GM12892 (cell line): ENCODE measurements around the gene LLGL1.
A peak's percentile ranks its signal among the peaks of the same experiment; 100 is the strongest.

Experiments
- DNase-seq: peaks from one replicate; pipeline ENCODE4 v3.0.0; 2011; ENCODE audit not compliant: insufficient read length
- FAIRE-seq: peaks from 2 replicates; lab custom pipeline; 2011; peaks lifted over from hg19 to GRCh38; lab: Jason Lieb, UNC
- POLR2A ChIP-seq: IDR thresholded peaks from 2 replicates; pipeline ENCODE4 v1.6.1; 2011; ENCODE audit warnings: low read depth, low read length, control low read depth
- POLR2AphosphoS5 ChIP-seq: IDR thresholded peaks from 2 replicates; pipeline ENCODE4 v1.6.1; 2011; ENCODE audit warnings: low read depth, low read length, control low read depth
- TAF1 ChIP-seq: IDR thresholded peaks from 2 replicates; pipeline ENCODE4 v1.6.1; 2011; ENCODE audit warnings: low read depth, mild to moderate bottlenecking, control low read depth, low read length, borderline replicate concordance

The LLGL1 gene

DNA sequence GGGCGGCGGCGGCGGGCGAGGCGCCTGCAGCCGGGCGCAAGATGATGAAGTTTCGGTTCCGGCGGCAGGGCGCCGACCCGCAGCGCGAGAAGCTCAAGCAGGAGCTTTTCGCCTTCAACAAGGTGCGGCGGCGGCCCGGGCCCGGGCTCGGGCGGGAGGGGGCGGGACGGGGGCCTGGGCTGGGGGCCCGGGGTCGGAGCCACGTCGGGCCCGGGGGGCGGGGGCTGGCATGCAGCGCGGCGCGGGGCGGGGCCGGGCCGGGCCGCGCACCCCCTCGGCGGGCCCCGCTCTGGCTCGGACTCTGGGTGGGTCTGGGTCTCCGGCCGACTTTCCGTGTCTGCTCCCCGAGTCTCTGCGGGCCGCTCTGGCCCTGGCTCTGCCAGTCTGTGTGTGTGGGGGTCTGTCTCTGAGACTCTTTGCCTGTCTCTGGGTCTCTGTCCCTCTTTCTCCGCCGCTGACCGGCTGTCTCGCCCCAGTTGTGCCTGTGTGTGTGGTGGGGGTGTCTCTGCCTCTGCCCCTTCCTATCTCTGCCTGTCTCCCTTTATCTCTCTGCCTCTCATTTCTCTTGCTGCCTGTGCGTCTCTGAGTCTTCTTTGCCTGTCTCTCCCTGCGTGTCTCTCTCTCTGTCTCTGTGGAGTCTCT, 328 bp downstream of the LLGL1 start:
- DNase-seq (no peak), FAIRE-seq (peak; percentile 21)
- TF ChIP-seq POLR2A, result no peak
- no peak for TF ChIP-seq POLR2AphosphoS5
- no peak for TF ChIP-seq TAF1

- DNase-seq (no peak), FAIRE-seq (no peak)
- TF ChIP-seq TAF1 (no peak), POLR2AphosphoS5 (no peak)
Observed at GRCh38 chr17:18226284-18226945, 980 bp downstream of the LLGL1 start.

DNA sequence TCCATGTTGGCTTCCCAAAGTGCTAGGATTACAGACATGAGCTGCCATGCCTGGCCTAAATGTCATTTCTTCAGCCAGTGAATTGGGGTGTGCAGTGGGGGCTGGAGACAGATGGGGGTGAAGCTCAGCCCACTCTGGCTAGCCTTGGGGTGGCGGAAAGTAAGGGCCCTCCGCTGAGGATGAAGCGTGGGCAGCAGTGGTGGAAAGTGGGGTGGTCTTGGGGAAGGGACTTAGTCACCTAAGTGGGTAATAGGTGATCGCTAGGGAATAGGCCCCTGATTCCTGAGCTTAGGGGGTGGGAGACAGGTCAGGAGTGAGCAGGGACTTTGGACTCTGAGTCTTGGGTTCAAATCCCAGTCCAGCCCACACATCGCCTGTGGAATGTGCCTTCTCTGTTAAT, 2.2 kb downstream of the LLGL1 start:
- TF ChIP-seq TAF1 (no peak), POLR2A (no peak), POLR2AphosphoS5 (no peak)
- DNase-seq (no peak), FAIRE-seq (no peak)

- no peak for DNase-seq
- TF ChIP-seq POLR2A (no peak), TAF1 (no peak), POLR2AphosphoS5 (no peak)
- FAIRE-seq, result no peak
Observed at GRCh38 chr17:18228176-18228682, 2.8 kb downstream of the LLGL1 start.

GRCh38 chr17:18229254-18229653, 3.8 kb downstream of the LLGL1 start:
- FAIRE-seq (no peak), DNase-seq (no peak)
- no peak for TF ChIP-seq TAF1
- TF ChIP-seq POLR2AphosphoS5, result no peak
- TF ChIP-seq POLR2A, result no peak

DNA sequence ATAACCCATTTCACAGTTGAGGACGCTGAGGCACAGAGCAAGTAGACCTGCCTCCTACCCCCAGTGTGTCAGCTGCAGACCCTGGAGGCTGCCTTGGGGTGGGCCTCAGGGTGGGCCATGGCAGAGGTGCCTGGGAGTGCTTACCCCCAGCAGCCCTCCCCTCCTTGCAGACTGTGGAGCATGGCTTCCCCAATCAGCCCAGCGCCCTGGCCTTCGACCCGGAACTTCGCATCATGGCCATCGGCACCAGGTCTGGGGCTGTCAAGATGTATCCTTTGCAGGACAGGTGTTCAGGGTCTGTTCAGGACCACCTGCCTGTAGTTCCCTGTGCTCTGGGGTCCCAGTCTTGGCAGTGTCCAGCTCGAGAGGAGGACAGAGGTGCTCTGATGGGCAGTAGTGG, 4.3 kb downstream of the LLGL1 start:
- TF ChIP-seq POLR2A, result no peak
- TF ChIP-seq POLR2AphosphoS5, result no peak
- TF ChIP-seq TAF1, result no peak
- no peak for DNase-seq
- no peak for FAIRE-seq

- TF ChIP-seq TAF1 (no peak), POLR2A (no peak), POLR2AphosphoS5 (no peak)
- no peak for FAIRE-seq
Observed at GRCh38 chr17:18230288-18231141, 5.1 kb downstream of the LLGL1 start.

GRCh38 chr17:18231164-18231563, 5.7 kb downstream of the LLGL1 start:
- DNase-seq (no peak), FAIRE-seq (no peak)
- no peak for TF ChIP-seq TAF1

More at GRCh38 chr17:18230288-18231141, 5.1 kb downstream of the LLGL1 start:
- DNase-seq, result no peak

- FAIRE-seq, result no peak
- TF ChIP-seq TAF1, result no peak
- TF ChIP-seq POLR2A, result no peak
- no peak for TF ChIP-seq POLR2AphosphoS5
- DNase-seq, result no peak
Observed at GRCh38 chr17:18233803-18234518, 8.5 kb downstream of the LLGL1 start.

DNA sequence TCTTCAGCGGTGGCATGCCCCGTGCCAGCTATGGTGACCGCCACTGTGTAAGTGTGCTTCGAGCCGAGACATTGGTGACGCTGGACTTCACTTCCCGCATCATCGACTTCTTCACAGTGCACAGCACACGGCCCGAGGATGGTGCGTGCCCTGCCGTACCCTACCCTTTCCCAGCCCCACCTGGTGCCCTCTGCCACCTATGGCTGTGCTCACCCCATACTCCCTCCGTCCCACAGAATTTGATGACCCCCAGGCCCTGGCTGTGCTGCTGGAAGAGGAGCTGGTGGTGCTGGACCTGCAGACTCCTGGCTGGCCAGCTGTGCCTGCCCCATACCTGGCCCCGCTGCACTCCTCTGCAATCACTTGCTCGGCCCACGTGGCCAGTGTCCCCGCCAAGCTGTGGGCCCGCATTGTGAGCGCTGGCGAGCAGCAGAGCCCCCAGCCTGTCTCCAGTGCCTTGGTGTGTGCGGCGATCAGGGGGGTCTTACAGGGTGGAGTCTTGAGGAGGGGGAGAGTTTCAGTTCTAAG, 9.5 kb downstream of the LLGL1 start:
- no peak for TF ChIP-seq TAF1
- TF ChIP-seq POLR2A, result no peak
- no peak for TF ChIP-seq POLR2AphosphoS5
- FAIRE-seq (no peak), DNase-seq (no peak)
